ENCODE results near the gene CFAP46.
"Not testable (repeated sequence)": the region's sequence is repeated elsewhere in the genome, so short reads cannot be mapped to it uniquely, and the experiment has no call there.

CFAP46 gene

GRCh38 chr10:132926777-132927650 is 15.4 kb downstream of the CFAP46 start:
- no peak for DNase-seq

- no peak for DNase-seq
Observed at GRCh38 chr10:132926070-132926469, 16.3 kb downstream of the CFAP46 start.

DNA sequence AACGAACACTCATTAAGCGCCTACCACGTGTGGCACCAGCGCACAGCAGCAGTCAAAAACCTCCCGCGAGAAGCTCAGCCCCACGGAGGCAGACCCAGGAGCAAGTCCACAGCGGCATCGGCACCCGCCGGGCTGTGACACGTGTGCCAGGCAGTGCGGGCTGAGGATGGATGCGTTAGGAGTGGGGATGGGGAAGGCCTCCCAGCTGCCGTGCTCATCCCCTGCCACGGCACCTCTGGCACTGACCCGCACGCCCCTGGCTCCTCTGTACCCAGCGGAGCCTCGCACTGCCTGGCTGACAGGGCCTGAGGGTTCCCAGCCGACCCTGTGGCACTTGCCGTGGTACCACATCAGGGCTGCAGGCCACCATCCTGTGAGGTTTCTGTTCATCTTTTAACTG is 16.8 kb downstream of the CFAP46 start:
- no peak for DNase-seq

- no peak for DNase-seq
Observed at GRCh38 chr10:132925071-132925561, 17.3 kb downstream of the CFAP46 start.

DNA sequence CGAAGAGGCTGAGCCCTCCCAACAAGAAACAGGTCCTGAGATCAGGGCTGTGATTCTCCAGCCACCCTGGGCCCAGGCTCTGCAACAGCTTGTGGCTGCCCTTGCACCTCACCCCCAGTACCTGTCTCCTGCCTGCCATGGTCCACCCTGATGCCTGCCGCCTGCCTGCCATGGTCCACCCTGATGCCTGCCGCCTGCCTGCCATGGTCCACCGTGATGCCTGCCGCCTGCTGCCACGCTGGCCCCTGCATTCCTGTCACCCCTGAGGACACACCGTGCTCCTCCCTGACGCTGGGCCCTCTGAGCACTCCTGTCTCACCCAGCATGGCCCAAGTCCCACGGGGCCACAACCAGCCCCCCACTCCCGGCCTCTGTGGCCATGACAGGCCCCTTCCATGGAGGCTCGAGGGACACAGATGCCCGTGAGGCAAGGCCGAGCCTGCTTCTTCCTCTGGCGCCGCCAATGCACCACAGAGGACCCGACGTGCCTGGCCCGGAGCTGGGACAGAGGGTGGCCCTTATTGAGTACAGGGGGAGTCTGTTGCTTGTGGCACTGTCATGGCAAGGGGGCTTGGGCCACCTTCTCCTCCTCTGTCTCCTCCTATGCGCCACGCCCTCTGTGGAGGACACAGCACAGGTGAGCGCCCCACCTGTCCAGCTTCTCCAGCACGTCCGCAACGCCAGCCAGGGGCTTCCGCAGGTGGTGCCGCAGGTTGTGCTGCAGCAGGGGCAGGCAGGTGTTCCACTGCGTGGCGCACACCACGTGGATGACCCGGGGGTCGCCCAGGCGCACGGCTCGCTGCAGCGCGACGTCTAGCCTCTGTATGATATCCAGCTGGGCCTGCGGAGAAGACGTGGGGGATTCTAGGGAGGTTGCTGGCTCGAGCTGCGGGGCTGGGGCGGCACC is 18.1 kb downstream of the CFAP46 start:
- DNase-seq: no peak

- not testable (repeated sequence) for DNase-seq
Observed at GRCh38 chr10:132923384-132923783, 19.0 kb downstream of the CFAP46 start.

DNA sequence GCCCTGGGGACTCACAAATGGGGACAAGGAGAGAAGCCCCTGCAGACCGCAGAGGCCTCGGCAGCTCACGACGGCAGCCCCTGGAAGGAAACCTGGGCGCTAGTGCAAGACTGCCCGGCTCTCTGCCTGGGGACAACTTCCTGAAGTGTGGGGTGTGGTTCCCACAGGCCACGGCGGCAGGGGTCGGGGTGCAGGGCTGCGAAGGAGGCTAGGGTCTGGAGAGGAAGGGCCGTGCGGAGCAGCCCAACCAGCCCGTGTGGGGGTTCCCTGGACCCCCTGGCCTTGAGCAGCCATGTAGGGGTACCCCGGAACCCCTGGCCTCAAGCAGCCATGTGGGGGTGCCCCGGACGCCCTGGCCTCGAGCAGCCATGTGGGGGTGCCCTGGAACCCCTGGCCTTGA is 19.5 kb downstream of the CFAP46 start:
- no peak for DNase-seq

DNA sequence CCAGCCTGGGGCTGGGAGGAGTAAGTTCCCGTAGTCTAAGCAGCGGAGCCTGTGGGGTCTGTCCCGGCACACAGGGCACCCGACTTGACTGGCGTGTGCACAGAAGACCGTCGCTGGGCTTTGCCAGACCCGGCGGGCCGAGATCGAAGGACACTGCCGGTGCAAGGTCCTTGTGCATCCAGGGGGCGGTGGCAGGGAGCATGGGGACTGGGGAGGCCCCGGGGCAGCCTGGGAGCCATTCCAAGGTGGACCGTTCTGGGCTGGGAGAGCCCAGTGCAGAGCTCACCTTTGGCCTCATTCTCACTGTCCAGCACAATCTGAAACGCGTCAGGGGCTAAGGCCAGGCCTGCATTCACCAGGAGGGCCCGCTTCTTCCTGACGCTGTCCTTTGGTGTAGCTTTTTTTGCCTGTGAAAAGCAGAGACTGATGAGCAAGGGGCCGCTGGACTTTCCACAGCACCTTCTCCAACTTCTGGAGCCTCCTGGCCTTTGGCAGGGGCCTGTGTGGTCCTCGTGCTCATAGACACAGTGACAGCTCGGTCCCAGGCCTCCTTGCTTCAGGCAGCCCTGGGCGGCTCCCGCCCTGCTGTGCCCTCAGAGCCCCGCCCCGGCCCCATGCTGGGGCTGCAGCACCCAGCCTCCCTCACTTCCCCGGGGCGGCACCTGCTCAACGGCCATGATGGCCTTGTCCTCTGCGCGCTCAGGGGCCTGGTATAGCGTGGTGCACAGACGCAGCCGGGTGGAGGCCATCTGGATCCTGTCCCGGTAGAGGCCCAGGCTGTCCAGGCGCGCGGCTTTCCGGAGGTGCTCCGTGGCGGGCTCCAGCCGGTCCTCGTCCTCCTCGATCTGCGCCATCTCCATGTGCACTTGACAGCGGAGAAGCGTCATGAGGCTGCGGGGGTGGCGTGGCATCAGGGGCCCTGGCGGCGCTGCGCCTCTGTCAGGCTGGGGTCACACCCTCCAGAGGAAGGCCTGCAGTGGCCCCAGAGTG is 20.3 kb downstream of the CFAP46 start:
- DNase-seq: no peak

DNA sequence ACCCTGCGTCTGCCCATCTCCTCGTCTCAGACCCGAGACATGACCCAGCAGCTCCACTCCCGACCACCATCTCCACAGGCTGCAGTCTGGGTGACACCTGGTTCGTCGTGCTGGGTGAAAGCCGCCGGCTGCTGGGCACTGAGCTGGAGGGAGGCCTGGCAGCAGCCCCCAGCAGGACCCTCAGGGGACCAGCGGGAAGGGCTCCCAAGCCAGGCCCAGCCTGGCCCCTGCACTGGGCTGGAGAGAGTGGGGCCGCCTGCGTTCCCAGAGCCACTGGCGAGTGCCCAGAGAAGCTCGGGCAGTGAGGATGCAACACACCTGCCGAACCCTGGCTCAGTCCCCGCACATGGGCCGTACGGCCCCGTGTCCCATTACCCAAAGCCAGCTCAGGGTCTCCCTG is 21.3 kb downstream of the CFAP46 start:
- no peak for DNase-seq

GRCh38 chr10:132920101-132920925 is 22.1 kb downstream of the CFAP46 start:
- no peak for DNase-seq

- DNase-seq: no peak
Observed at GRCh38 chr10:132919374-132920100, 22.8 kb downstream of the CFAP46 start.

DNA sequence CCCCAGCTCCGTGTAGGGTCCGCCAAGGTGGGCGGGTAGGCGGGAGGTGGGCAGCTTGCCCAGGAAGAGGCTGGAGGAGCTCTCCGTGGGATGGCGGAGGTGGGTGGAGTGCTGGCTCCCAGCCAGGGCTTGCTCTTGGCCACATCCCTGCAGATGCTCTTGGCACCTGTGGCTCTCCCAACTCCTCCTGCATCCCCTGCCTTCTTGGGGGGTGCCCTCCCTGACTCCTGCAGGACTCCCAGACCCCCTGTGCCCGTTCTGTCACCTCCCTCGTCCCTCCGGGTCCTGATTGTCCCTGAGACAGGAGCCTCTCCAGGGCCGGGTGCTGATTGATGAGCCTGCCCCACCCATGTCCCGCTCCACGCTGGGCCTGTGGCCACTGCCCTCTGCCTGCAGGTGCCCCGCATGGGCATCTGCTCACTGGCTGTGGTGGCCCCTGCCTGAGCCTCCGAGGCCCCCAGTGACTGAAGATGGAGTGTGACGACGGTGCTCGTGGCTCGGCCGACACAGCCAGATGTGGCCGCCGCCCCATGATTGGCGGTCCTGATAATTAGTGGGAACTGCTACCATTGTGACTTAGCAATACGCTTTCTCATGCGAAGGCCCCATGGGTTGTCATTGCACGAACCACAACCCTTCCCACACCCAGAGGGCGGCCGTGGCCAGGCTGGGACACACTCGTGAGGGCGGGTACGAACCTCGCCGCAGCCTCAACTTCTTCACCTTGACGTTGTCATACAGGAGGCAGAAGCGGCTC is 23.6 kb downstream of the CFAP46 start:
- DNase-seq: no peak

GRCh38 chr10:132918264-132918616 is 24.1 kb downstream of the CFAP46 start:
- DNase-seq: no peak

DNA sequence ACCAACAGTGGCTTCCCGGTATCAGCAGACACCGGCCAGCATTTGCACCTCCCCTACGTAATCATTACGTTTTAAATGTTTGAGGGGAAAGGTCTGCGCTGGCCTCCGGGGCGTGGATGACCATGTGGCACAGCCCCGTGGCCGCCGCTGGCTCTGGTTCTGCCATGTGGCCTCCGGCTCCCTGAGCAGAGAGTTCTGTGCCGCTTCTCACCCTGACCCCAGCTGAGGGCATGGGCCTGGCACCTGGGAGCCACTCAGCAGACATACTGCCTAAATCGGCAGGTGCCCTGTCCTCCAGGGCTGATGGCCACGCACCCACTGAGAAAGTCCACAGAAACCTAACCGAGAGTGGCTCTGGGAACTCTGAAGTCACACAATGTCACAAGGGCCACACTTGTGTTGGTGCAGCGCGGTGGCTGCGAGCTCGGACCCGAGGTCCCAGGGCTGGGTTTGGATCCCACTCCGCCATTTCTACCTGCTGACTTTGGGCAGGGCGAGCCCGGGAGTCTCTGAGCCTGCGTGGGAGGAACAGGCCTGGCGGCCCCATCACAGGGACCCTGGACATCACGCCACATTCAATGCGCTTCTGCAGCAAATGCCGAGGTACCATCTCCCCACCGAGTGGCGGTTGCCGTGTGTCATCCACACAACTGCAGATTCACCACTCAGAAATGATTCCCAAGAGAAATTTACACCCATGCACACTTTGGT is 25.3 kb downstream of the CFAP46 start:
- no peak for DNase-seq

DNA sequence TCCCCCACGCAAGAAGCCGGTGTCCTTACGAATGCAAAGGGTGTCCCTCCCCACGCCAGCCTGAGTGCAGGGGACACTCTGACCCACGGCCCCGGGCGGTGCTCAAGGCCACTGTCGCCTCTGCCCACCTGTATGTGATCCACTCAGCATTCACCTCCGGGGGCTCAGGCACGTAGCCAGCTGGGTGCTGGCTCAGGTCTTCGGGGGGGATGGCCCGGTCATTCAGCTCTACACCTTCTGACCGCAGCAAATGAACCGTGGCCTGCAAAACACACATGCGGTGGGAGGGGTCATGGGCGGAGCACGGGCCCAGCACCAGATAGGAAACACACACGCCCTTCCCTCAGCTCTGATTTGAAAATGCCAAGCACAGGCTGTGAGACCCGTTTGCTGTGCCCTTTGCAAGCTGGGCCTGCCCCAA is 25.9 kb downstream of the CFAP46 start:
- no peak for DNase-seq

GRCh38 chr10:132915411-132915810 is 27.0 kb downstream of the CFAP46 start:
- DNase-seq: no peak

DNA sequence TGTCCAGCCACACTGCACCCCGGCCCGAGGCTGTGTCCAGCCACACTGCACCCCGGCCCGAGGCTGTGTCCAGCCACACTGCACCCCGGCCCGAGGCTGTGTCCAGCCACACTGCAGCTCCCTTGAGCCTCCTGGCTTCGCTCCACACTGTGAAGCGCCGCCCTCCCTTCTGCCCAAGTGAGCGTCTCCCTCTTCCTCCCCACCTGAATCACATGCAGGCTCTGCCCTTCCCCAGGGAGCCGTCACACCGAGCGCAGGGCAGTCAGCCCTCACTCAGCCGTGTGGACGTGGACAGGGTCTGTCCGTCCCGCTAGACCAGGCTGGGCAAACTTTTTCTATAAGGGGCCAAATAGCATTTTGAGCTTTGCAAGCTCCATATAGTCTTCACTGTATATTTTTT is 27.6 kb downstream of the CFAP46 start:
- no peak for DNase-seq

DNA sequence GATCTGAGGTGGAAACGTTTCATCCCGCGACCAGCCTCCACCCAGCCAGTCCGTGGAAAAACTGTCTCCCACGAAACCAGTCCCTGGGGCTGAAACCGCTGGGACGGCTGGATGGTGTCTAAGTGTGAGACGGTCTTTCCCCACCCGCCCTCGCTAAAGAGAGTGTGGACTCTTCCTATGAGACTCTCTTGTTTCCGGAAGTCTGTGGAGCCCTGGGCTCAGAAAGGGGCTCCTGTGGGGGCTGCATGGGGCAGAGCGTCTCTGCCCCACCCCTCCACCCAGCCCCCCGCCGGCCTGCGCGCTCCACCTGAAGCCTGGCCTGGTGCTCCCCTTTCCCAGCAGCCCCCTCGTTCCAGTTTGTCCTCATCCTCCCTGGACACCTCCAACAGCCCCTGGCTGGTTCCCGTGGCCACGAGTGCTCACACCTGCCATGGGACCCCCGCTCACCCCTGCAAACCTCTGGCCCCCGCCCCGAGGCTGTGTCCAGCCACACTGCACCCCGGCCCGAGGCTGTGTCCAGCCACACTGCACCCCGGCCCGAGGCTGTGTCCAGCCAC is 28.7 kb downstream of the CFAP46 start:
- no peak for DNase-seq

Measured in retina (tissue), 1 donor.